ENCODE measurements around the gene LIMK2.

DNA sequence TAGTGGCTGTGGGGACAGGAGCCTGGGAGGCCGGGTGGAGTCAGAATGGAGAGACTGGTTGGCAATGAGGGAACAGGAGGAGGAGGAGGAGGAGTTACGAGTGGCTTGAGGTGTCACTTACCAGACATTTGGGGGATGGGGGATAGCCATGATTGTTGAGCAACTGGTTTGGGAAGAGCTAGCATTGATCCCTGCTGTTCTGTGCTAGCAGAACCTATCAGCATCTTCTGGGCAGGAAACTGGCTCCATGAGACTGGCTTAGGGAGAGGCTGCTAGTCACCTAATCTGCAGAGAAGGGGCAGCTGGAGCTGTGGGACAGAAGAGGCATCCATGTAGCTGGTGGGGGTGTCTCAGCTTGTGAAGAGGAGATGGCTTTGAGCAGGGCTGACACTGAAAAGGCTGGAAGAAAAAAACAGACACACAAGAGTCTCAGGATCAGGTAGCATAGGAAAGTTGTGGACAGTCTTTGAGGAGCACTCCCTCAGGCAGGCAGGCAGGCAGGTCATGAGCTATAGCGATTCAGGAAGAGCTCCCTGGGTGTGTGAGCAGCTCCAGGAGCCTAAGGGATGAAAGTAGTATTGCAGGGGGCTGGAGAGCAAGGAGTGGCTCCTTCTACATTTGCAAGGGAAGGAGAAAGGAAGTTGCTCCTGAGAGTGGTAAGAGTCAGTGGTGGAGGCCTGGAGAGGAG lies 57.9 kb downstream of the LIMK2 start:
- TF ChIP-seq POLR2A (IDR thresholded peaks at IDR 0.05) (no peak), EP300 (IDR thresholded peaks at IDR 0.05) (no peak), POLR2AphosphoS5 (IDR thresholded peaks at IDR 0.05) (no peak)
- TF ChIP-seq, protein P1, sequence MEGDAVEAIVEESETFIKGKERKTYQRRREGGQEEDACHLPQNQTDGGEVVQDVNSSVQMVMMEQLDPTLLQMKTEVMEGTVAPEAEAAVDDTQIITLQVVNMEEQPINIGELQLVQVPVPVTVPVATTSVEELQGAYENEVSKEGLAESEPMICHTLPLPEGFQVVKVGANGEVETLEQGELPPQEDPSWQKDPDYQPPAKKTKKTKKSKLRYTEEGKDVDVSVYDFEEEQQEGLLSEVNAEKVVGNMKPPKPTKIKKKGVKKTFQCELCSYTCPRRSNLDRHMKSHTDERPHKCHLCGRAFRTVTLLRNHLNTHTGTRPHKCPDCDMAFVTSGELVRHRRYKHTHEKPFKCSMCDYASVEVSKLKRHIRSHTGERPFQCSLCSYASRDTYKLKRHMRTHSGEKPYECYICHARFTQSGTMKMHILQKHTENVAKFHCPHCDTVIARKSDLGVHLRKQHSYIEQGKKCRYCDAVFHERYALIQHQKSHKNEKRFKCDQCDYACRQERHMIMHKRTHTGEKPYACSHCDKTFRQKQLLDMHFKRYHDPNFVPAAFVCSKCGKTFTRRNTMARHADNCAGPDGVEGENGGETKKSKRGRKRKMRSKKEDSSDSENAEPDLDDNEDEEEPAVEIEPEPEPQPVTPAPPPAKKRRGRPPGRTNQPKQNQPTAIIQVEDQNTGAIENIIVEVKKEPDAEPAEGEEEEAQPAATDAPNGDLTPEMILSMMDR (IDR thresholded peaks at IDR 0.05) = no peak

Measured in suprapubic skin (tissue), 4 donors.